ENCODE measurements around the gene MOB3A.
"Not testable (repeated sequence)": the region's sequence is repeated elsewhere in the genome, so short reads cannot be mapped to it uniquely, and the experiment has no call there.

Gene MOB3A

GRCh38 chr19:2109046-2109864 lies 13.1 kb upstream of the MOB3A start:
- in situ Hi-C loops (cut with MboI; ENCODE audit: low sequenced_read_pairs) = no loop called here

GRCh38 chr19:2108251-2109016 lies 12.3 kb upstream of the MOB3A start:
- in situ Hi-C loops (cut with MboI; ENCODE audit: low sequenced_read_pairs) = no loop called here

DNA sequence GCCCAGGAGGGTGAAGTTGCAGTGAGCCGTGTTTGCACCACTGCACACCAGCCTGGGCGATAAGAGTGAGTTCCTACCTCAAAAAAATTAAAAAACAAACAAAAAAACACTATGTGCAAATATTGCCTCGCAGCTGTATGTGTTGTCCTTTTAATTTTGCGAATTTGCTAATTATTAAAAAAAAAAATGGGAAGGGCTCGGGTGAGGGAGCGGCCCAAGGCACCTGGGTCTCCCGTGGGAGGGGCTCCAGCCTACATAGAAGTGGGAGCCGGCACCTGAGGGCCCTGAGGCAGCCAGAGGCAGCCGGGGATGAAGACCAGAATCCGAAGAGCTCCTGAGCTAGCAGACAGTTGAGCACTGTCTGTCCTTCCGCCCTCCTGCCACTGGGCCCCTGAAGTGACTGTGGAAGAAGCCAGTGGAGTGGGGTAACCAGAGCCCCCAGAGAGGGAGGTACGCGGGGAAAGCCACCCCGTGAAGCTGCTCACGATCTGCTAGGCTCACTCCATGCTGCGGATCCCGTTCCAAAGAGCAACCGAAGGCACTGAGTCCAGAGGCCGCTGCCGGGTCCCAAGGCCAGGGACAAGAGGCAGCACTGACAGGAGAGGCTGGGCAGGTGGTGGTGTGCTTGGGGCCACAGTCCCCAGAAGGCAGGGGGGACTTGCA lies 7.0 kb upstream of the MOB3A start:
- in situ Hi-C loops (cut with MboI; ENCODE audit: low sequenced_read_pairs) = no loop called here

GRCh38 chr19:2101417-2102335 lies 5.5 kb upstream of the MOB3A start:
- in situ Hi-C loops (cut with MboI; ENCODE audit: low sequenced_read_pairs) = no loop called here

DNA sequence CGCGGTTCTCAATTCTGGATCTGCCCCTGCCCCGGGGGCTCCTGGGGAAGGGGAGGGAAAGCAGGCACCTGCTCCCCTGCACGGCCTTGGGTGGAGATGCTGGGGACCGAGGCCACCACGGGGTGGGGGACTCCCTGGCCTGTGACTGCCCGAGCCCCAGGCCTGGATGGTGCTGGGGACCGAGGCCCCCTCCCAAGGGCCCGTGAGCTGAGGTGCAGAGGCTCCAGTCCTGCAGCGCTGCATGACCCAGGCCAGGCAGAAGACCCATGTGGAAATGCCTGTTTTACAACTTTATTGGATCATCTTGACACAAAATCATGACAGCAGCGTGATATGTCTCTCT lies 4.6 kb upstream of the MOB3A start:
- in situ Hi-C loops (cut with MboI; ENCODE audit: low sequenced_read_pairs) = no loop called here

DNA sequence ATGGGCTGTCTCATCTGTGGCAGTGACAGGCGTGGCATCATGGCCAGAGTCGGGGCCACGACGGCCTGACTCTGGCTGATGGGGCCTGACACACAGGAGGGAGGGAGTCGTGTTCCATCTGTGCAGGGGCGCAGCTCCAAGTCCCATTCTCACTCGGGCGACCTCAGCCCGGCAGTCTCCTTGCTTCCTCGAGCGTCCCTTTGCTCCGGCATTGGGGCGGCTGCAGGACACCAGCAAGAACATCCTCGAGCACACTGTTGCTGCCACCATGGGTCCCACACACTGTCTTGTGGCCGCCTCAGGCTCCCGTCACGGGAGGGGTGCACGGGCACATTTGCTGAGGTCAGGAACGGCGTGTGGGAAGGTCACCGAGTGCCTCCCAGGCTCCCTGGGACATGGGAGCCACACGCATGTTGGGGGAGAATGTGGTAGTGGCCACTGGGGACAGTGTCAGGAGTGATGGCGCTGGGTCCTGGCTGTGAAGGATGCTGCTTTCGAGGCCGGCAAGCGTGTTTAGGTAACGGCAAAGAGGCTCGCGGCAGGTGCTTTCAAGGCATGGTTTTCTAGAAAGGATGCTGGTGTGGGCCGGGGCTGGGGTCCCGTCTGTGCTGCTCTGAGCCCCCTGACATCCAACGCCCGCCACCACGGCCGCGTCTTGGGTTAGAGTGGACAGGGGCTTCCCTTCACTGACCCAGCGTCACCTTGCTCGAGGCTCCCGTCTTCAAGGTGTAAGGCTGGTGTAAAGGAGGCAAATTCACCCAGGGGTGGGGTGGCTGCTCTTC lies 4.0 kb upstream of the MOB3A start:
- in situ Hi-C loops (cut with MboI; ENCODE audit: low sequenced_read_pairs) = no loop called here

DNA sequence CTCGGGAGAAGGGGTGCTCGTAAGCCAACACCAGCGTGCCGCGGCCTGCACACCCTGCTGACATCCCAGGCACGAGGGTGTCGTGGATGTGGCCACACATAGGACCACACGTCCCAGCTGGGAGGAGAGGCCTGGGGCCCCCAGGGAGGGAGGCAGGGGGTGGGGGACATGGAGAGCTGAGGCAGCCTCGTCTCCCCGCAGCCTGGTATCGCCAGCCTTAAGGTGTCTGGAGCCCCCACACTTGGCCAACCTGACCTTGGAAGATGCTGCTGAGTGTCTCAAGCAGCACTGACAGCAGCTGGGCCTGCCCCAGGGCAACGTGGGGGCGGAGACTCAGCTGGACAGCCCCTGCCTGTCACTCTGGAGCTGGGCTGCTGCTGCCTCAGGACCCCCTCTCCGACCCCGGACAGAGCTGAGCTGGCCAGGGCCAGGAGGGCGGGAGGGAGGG lies 3.0 kb upstream of the MOB3A start:
- in situ Hi-C loops (cut with MboI; ENCODE audit: low sequenced_read_pairs) = no loop called here

GRCh38 chr19:2097886-2098327 lies 1.8 kb upstream of the MOB3A start:
- in situ Hi-C loops (cut with MboI; ENCODE audit: low sequenced_read_pairs) = no loop called here

DNA sequence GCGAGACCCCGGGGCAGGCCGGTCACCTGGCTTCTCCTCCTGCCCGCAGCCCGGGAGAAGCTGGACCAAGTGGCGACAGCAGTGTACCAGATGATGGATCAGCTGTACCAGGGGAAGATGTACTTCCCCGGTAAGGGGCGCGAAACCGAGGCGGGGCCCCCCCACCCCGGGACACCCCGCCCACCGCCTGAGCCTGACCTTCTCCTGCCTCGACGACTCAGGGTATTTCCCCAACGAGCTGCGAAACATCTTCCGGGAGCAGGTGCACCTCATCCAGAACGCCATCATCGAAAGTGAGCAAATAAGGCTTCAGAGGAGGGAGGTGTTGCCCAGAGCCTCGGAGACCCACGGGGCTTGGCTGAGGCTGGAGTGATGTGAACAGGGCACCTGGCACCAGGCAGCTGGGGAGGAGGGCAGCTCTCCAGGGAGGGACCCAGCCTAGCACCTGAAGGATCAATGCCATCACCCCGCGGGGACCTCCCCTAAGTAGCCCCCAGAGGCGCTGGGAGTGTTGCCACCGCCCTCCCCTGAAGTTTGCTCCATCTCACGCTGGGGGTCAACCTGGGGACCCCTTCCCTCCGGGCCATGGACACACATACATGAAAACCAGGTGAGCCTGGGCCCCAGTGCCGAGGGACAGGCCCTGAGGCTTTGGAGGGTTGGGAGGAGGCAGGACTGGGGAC lies 1.2 kb upstream of the MOB3A start:
- in situ Hi-C loops (cut with MboI; ENCODE audit: low sequenced_read_pairs) = no loop called here

- in situ Hi-C loops (cut with MboI; ENCODE audit: low sequenced_read_pairs) = no loop called here
Measured at GRCh38 chr19:2096480-2097202, 515 bp upstream of the MOB3A start, which contains the start of gene IZUMO4. TSS of gene IZUMO4 (plus strand) at chr19:2096915. CDS start at chr19:2096946, 31 bp downstream.

DNA sequence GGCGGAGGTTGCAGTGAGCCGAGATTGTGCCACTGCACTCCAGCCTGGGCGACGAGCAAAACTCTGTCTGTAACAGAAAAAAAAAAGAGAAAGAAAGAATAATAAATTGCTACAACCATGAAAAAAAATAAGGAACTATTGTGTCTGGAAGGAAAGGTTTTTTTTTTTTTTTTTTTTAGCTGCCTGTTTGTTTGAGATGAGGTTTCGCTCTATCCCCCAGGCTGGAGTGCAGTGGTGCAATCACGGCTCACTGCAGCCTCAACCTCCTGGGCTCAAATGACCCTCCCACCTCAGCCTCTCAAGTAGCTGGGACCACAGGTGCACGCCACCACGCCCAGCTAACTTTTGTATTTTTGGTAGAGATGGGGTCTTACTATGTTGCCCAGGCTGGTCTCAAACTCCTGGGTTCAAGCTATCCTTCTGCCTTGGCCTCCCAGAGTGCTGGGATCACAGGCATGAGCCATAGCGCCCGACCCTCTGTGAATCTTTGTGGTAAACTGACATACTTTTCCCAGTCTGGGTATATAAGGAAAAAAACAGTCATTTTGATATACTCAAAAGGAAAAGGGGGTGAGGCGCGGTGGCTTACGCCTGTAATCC lies 4.1 kb downstream of the MOB3A start:
- in situ Hi-C loops (cut with MboI; ENCODE audit: low sequenced_read_pairs) = not testable (repeated sequence)

DNA sequence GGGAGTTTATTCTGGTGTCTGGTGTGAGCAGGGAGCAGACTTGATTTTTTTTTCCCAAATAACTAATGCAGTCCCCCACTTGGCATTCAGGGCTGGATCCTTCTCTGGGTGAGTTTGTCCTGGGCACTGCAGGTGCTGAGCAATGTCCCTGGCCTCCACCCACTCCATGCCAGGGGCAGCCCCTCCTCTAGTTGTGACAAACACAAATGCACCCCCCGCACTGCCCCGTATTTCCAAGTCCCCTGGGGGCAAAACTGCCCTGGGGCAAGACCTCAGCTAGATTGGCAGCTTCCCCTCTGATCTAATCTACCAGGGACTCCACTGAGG lies 6.4 kb downstream of the MOB3A start:
- in situ Hi-C loops (cut with MboI; ENCODE audit: low sequenced_read_pairs) = no loop called here

- in situ Hi-C loops (cut with MboI; ENCODE audit: low sequenced_read_pairs) = no loop called here
Measured at GRCh38 chr19:2089001-2089711, 7.0 kb downstream of the MOB3A start.

GRCh38 chr19:2087621-2088100 lies 8.5 kb downstream of the MOB3A start:
- in situ Hi-C loops (cut with MboI; ENCODE audit: low sequenced_read_pairs) = no loop called here

DNA sequence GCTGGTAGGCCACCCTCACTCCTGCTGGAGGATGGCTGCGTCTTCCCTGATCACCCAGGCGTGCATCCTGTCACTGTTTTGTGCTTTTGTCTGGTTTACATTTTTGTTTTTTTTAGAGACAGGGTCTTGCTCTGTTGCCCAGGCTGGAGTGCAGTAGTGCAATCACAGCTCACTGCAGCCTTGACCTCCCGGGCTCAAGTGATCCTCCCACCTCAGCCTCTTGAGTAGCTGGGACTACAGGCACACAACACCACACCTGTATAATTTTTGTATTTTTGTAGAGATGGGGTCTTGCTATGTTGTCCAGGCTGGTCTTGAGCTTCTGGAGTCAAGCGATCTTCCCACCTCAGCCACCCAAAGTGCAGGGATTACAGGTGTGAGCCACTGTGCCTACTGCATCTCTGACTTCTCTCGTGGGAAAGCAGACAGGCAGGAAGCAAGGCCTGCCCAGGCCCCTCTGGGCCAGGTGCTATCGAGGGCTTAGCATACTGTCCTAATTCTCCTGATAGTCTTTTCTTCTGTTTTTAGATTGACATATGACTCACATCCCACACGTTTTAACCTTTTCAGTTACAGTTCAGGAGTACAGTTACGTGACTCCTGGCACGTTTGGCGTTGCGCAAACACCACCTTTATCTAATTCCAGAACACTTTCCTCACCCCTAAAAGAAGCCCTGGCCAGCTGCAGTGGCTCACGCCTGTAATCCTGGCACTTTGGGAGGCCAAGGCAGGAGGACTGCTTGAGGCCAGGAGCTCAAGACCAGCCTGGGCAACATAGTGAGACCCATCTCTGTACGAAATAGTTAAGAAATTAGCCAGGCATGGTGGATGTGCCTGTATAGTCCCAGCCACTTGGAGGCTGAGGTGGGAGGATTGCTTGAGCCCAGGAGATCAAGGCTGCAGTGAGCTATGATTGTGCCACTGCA lies 9.2 kb downstream of the MOB3A start:
- in situ Hi-C loops (cut with MboI; ENCODE audit: low sequenced_read_pairs) = not testable (repeated sequence)

GRCh38 chr19:2084993-2085720 lies 11.0 kb downstream of the MOB3A start:
- in situ Hi-C loops (cut with MboI; ENCODE audit: low sequenced_read_pairs) = no loop called here

All from HL-60/S4 treated with retinoic acid at 250 ng/mL for 4 days and 3 days (cell line).